Measurements from ENCODE around the gene GNAI1. TPM values are rescaled to one million over a fixed set of nuclear protein-coding genes. Genes with fewer than 3 reads are reported as not detected.

The GNAI1 gene
- total RNA-seq, 4 donors from 2014 or later: 115 to 153 (median 120) TPM

DNA sequence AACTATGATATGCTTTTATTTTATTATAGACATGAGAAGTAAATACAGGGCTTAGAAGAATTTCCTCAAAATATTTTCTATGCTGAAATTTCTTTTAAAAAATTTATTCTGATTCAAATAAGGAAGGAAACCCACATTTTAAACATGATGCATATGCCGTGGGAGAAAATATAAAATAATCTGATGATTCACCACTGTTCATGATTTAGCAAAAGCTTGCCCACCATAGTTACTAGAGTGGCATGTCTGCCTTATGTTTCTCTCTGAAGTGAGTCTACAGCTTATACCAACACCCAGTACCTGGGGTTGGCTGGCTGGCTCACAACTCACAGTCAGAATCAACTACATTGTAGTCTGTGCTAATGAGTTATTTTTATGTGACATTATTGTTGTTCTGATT is 102.0 kb downstream of the GNAI1 start:
- TF ChIP-seq POLR2A (IDR thresholded peaks at IDR 0.05): no peak
- TF ChIP-seq, protein P1, sequence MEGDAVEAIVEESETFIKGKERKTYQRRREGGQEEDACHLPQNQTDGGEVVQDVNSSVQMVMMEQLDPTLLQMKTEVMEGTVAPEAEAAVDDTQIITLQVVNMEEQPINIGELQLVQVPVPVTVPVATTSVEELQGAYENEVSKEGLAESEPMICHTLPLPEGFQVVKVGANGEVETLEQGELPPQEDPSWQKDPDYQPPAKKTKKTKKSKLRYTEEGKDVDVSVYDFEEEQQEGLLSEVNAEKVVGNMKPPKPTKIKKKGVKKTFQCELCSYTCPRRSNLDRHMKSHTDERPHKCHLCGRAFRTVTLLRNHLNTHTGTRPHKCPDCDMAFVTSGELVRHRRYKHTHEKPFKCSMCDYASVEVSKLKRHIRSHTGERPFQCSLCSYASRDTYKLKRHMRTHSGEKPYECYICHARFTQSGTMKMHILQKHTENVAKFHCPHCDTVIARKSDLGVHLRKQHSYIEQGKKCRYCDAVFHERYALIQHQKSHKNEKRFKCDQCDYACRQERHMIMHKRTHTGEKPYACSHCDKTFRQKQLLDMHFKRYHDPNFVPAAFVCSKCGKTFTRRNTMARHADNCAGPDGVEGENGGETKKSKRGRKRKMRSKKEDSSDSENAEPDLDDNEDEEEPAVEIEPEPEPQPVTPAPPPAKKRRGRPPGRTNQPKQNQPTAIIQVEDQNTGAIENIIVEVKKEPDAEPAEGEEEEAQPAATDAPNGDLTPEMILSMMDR (IDR thresholded peaks at IDR 0.05): no peak
- intact Hi-C loops (cut with DNase I; ENCODE audit: low total_unique reads): no loop called here
- whole genome bisulfite sequencing, 2 donors: 82 to 90% methylated on average over 1 of the region's 1 CpG
- no peak for DNase-seq (ENCODE audit: low spot score in 2 of 2)
- no peak overlapping the region for H3K4me3 ChIP-seq (ENCODE audit: low read depth, poor library complexity, severe bottlenecking)

DNA sequence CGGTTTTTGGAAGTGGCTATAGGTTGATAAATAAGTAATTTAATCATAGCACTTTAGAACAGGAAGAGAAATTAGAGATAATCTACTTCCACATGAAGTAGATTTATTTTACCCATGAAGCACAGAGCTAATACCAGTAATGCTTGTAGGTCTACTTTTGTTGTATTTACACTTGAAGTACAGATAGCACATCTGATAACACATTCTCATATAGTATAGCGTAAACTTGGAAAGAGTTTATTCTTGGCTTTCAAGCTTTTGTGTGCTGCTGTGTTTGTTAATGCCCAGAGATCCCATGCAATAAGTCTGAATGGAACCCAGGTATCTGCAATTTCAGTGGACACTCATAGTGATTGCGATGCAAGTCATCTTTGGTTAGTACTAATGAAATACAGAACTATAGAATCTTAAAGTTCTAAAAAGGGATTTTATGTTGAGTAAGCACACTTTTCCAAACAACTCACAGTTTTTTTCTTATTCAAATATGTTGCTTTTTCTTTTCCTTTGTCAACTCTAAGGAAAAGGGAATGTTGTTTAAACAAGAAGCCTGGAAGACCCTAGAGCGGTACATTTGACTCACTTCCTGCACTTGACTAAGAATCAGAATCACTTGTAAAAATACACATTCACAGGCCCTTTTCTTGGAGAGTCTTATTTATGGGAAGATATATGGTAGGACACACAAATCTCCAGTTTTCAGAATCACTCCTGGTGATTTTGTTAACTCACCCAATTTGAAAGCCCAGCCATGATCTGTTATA is 105.8 kb downstream of the GNAI1 start:
- intact Hi-C loops (cut with DNase I; ENCODE audit: low total_unique reads): no loop called here
- 93 to 94% methylated on average over 4 of the region's 4 CpGs for WGBS, 2 donors
- no peak overlapping the region for H3K4me3 ChIP-seq (ENCODE audit: low read depth, poor library complexity, severe bottlenecking)
- DNase-seq (ENCODE audit: low spot score in 2 of 2): no peak
- TF ChIP-seq POLR2A (IDR thresholded peaks at IDR 0.05): no peak
- TF ChIP-seq, protein P1 (IDR thresholded peaks at IDR 0.05): no peak

DNA sequence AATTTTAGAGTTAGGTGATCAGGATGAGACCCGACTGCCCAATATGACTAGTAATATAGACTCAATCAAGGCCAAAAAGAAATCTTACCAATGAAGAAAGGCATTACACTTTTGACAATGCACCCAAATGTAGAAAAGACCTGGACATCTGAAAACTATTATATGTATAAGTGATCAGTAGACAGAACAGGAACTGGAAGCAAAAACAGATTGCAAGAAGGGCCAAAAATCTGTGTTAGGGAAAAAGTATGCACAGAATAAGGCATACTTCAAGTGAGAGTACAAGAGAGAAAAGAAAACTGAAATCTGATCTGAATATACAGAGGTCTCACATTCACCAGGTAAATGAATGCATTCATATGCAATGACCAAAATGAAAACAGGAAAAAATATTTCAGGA is 107.0 kb downstream of the GNAI1 start:
- TF ChIP-seq, protein P1 (IDR thresholded peaks at IDR 0.05): no peak
- TF ChIP-seq POLR2A (IDR thresholded peaks at IDR 0.05): no peak
- intact Hi-C loops (cut with DNase I; ENCODE audit: low total_unique reads): no loop called here
- H3K4me3 ChIP-seq (ENCODE audit: low read depth, poor library complexity, severe bottlenecking): no peak overlapping the region
- DNase-seq (ENCODE audit: low spot score in 2 of 2): no peak
- WGBS, 2 donors: 91 to 94% methylated on average over 1 of the region's 1 CpG

DNA sequence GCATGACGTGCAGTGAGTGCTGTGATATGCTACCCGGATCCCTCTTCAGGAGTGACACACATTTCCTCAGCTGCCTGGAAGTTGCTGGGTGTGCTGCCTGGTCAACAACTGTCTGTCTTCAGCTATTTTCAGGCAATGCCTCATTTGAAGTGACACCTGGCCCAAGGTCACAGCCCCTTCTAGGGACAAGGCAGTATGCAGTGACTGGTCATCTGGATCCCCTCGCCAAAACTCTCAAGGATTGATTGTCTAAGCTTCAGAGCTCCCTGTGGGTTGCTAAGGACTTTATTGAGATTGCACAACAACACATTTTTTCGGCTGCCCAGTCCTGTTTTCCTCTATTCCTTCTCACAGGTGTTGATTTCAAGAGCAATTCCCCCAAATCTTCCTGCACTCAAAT is 108.8 kb downstream of the GNAI1 start:
- H3K4me3 ChIP-seq (ENCODE audit: low read depth, poor library complexity, severe bottlenecking): no peak overlapping the region
- 71 to 83% methylated on average over 4 of the region's 4 CpGs for WGBS, 2 donors
- intact Hi-C loops (cut with DNase I; ENCODE audit: low total_unique reads): no loop called here
- TF ChIP-seq POLR2A (IDR thresholded peaks at IDR 0.05): no peak
- TF ChIP-seq, protein P1 (IDR thresholded peaks at IDR 0.05): no peak
- DNase-seq (ENCODE audit: low spot score in 2 of 2): no peak

DNA sequence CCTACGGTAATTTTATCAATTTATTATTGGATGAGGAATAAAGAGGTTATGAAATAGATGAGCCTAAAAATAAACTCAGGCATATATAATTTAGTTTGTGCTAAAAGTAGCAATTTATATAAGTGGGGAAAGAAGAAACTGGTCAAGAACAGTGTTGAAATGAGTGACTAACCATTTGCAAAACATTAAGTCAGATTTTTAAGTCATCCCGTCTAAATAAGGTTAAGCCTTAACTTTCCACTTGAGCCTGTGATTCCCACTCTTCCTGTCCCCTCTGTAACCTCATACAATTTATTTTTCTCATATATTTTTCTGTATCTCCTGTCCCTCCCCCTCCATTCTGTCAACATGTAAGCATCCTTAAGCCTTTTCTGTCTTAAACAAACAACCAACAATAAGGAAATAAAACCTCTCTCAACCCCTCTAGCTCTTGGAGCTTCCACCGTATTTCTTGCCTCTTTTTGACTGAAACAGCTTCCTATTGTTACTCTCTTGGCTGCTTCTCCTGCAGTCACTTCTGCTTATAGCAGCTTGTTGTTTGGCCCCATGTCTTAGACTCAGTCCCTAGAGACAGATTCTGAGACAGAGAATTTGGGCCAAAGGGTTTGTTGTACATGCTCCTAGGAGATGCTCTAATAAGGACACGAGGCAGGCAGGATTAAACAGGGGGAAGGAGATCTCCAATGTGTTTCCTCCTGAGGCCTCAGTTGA is 109.7 kb downstream of the GNAI1 start:
- intact Hi-C loops (cut with DNase I; ENCODE audit: low total_unique reads): no loop called here
- no peak for DNase-seq (ENCODE audit: low spot score in 2 of 2)
- no peak for TF ChIP-seq POLR2A (IDR thresholded peaks at IDR 0.05)
- TF ChIP-seq, protein P1 (IDR thresholded peaks at IDR 0.05): no peak
- no peak overlapping the region for H3K4me3 ChIP-seq (ENCODE audit: low read depth, poor library complexity, severe bottlenecking)
- WGBS, 2 donors: 52 to 58% methylated on average over 4 of the region's 4 CpGs
